Kidney epithelial cell (primary cell): ENCODE measurements around the gene ATP2A3. TPM values are rescaled to one million over a fixed set of nuclear protein-coding genes. Genes with fewer than 3 reads are reported as not detected.

Experiments used
- DNase-seq: peaks from one replicate; pipeline ENCODE4 v3.0.0-alpha.2; 2010; ENCODE audit warnings: low read depth
- H3K27me3 ChIP-seq: 2 replicates; pipeline ENCODE4 v1.6.0; 2011; ENCODE audit warnings: low read length; ENCODE audit not compliant: control insufficient read depth, insufficient read depth
- H3K36me3 ChIP-seq: 2 replicates; pipeline ENCODE4 v1.5.1; 2011; ENCODE audit warnings: low read length; ENCODE audit not compliant: control insufficient read depth, insufficient read depth
- H3K4me3 ChIP-seq: 2 replicates; pipeline ENCODE4 v1.5.1; 2011; ENCODE audit warnings: low read depth, mild to moderate bottlenecking, control low read depth, low read length
- total RNA-seq: library from RNA; depleted of rRNA; stranded (reverse); fragments of >200 nt; gene quantifications from 2 replicates; pipeline ENCODE4 v1.2.3, GENCODE V29; 2015
- TF ChIP-seq, protein P1 (sequence below): IDR thresholded peaks from 2 replicates; pipeline ENCODE4 v1.5.1; 2011; ENCODE audit warnings: mild to moderate bottlenecking, moderate library complexity, low read length, control low read depth, inconsistent platforms; ENCODE audit not compliant: insufficient read depth, poor library complexity, severe bottlenecking

The ATP2A3 gene
- total RNA-seq, 1 donor from 2014 or later: 11.1 TPM

DNA sequence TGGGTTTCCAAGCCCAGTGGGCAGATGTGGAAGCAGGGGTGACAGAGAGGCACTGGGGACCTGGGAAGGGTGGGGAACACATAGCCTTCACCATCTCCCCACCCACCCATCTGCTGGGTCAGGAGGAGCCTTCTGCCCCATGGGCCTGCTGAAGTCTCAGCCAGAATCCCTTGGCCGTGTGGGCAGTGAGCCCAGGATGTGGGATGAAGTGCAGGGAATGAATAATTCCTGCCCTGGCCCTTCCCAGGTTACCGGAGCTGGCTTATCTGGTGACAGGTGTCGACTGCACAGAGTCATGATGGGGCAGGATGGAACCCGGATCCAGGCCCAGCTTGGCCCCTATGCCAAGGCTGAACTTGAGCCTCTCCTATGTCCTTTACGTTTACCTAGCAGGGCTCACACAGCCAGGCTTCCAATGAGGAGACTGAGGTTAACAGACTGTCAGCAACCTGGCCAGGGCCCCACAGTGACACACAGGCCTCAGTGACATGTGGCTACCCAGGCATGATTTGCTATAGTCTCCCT lies 17.5 kb downstream of the ATP2A3 start:
- TF ChIP-seq, protein P1, sequence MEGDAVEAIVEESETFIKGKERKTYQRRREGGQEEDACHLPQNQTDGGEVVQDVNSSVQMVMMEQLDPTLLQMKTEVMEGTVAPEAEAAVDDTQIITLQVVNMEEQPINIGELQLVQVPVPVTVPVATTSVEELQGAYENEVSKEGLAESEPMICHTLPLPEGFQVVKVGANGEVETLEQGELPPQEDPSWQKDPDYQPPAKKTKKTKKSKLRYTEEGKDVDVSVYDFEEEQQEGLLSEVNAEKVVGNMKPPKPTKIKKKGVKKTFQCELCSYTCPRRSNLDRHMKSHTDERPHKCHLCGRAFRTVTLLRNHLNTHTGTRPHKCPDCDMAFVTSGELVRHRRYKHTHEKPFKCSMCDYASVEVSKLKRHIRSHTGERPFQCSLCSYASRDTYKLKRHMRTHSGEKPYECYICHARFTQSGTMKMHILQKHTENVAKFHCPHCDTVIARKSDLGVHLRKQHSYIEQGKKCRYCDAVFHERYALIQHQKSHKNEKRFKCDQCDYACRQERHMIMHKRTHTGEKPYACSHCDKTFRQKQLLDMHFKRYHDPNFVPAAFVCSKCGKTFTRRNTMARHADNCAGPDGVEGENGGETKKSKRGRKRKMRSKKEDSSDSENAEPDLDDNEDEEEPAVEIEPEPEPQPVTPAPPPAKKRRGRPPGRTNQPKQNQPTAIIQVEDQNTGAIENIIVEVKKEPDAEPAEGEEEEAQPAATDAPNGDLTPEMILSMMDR: no peak
- H3K4me3 ChIP-seq: no peak overlapping the region
- no peak for DNase-seq
- H3K36me3 ChIP-seq: no peaks in the 10 kb centered on the region
- H3K27me3 ChIP-seq: no peaks in the 10 kb centered on the region

- no peak for DNase-seq
- no peaks in the 10 kb centered on the region for H3K36me3 ChIP-seq
- no peaks in the 10 kb centered on the region for H3K27me3 ChIP-seq
- peak overlapping the region; percentile 31 for H3K4me3 ChIP-seq
- TF ChIP-seq, protein P1: no peak
Observed at GRCh38 chr17:3944485-3945388, 19.5 kb downstream of the ATP2A3 start.

DNA sequence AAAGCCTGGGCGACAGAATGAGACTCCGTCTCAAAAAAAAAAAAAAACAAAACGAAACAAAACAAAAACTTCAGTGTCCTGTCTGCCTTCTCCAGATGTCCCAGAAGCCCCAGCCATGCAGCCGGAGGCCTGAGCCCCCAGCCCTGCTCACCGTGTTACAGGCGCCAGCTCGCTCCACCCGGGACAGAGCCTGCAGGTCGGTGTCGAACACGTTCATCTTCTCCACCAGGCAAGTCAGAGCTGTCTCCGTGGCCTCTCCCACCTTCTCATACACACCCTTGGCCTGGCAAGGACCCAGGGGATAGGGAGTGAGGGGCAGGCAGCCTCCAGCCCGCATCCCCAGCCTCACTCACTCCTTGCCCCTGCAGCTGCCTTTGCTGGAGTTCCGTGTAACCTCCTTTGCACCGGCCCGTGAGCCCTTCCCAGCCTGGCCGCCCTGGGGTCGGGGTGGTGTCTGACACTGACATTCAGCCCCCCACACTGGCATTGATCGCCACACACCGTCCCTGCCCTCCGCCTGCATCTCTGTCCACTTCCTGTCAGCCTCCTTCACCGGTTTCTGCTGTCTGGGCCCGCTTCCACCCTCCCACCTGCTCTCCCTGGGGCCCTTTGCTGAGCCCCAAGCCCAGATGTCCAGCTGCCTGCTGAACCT lies 20.9 kb downstream of the ATP2A3 start:
- no peaks in the 10 kb centered on the region for H3K27me3 ChIP-seq
- TF ChIP-seq, protein P1: no peak
- no peaks in the 10 kb centered on the region for H3K36me3 ChIP-seq
- no peak overlapping the region for H3K4me3 ChIP-seq
- no peak for DNase-seq

DNA sequence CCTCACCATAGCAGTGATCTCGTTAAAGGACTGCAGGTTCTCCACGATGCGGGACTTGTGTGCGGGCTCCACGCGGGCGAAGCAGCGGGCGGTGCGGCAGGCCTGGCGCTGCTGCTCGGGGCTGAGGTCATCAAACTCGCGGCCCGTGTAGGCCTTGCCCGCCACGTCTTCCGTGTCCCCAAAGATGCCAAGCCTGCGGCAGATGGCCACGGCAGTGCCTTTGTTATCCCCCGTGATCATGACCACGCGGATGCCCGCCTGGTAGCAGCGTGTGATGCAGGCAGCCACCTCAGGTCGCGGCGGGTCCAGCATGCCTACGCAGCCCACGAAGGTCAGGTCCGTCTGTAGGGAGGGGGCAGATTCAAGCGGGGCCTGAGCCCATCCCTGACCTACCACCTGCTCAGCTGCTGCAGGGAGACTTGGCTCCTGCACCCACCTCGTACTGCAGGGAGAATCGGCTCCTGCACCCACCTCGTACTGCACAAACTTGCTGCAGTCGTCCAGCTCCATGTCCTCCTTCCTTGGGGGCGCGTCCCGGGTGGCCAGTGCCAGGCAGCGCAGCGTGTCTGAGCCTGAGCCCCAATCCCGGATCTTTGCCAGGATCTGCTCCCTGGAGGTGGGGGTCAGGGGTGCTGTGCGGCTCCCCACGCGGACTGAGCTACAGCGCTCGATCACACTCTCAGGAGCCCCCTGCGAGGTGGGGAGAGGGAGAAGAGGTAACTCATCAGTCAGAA lies 23.1 kb downstream of the ATP2A3 start:
- DNase-seq: no peak
- no peaks in the 10 kb centered on the region for H3K27me3 ChIP-seq
- H3K36me3 ChIP-seq: no peaks in the 10 kb centered on the region
- TF ChIP-seq, protein P1: no peak
- no peak overlapping the region for H3K4me3 ChIP-seq

- no peak for DNase-seq
- Histone ChIP-seq H3K36me3 (no peaks in the 10 kb centered on the region), H3K4me3 (no peak overlapping the region), H3K27me3 (no peaks in the 10 kb centered on the region)
- TF ChIP-seq, protein P1: no peak
Observed at GRCh38 chr17:3937359-3937758, 26.9 kb downstream of the ATP2A3 start.
